GM19238 (cell line): ENCODE results near the gene NDUFAF5.
"Not testable (repeated sequence)": the region's sequence is repeated elsewhere in the genome, so short reads cannot be mapped to it uniquely, and the experiment has no call there.

Source experiments
- DNase-seq: peaks from one replicate; pipeline ENCODE4 v3.0.0; 2011; ENCODE audit warnings: low spot score; ENCODE audit not compliant: insufficient read length

NDUFAF5 gene, protein sequence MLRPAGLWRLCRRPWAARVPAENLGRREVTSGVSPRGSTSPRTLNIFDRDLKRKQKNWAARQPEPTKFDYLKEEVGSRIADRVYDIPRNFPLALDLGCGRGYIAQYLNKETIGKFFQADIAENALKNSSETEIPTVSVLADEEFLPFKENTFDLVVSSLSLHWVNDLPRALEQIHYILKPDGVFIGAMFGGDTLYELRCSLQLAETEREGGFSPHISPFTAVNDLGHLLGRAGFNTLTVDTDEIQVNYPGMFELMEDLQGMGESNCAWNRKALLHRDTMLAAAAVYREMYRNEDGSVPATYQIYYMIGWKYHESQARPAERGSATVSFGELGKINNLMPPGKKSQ

DNA sequence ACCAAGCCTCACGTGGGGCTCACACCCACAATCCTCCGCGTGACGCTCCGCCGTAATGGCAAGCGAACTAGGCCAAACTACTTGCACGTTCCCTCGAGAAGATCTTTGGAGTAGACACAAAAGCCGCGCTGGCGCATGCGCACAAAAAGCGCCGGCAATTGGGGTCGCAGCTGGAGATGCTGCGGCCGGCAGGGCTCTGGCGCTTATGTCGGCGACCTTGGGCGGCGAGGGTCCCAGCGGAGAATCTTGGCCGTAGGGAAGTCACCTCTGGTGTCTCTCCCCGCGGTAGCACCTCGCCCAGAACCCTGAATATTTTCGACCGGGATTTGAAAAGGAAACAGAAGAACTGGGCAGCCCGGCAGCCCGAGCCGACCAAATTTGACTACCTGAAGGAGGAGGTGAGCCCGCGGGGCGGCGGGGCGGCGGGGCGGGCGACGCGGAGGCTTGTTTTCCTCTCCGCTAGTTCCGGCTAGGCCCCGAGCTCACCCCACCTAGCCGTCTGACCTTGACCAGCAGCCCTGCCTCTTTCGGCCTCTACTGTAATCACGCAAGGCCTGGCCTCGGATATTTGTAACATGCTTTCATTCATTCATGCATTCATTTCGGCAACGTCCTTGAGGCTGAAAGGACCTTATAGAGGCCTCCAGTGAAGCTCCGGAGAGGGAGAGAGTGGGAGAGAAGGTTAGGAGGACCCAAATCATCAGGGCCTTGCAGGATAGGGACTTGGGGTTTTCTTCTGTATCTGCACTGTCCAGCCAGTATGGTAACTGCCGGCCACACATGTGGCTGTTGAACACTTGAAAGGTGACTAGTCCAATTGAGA is at the start of gene NDUFAF5, which contains the start of gene ESF1:
NDUFAF5 (plus strand) TSS at position 136 of the 823 bp plus-strand sequence; CDS start at position 177, 41 bp downstream.
ESF1 (minus strand) TSS at position 27 of the 823 bp plus-strand sequence. CDS start 1,779 bp downstream, outside the sequence.
- DNase-seq = peak; percentile 75

DNA sequence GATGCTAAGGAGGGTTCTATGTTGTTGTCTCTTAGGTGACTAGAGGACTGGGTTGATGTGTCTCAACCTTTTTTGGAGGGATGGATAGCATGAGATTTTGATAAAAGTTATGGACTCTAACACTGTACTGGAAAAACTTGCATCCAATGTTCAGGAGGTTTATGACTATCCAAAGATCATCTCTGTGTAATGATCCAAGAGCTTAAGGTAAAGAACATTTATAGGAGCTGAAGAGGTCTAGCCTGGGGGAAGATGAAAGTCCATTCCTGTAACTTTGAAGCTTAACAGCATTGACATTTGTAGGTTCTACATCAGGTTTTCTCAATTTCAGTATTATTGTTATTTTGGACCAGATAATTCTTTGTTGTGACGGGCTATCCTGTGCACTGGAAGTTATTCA is 49.0 kb upstream of the NDUFAF5 start:
- no peak for DNase-seq

DNA sequence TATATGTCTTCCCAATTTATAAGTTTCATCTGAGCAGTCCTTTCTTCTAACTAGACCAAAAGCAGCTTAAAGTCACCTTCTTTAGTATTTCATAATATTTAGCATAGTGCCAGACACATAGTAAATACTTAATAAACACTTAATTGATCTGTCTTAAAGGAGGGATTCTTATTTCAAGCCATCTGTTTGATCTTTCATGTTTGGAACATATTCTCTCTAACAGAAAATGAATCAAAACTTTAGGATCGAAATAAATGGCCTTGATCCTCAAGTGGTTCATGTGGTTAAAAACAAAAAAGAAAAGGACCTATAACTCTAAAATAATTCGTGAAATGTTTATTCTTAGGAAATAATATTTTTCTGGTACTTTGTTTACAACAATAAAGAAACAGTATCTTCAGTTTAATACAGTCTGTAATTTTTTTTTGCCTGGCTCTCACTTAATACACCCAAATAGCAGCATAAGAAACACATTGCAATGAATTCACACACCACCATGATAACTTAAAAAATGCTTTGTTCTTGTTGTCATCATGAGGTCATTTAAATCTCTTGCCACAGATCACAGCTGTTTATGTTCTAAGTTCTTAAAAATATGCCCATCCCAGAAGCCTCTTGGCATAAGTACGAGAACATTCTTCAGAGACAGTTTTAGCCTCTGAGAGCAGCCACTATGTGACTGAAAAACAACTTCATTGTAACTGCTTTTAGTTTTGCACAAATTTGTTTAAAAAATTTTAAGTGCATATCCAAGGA is 48.2 kb upstream of the NDUFAF5 start:
- DNase-seq = no peak

DNA sequence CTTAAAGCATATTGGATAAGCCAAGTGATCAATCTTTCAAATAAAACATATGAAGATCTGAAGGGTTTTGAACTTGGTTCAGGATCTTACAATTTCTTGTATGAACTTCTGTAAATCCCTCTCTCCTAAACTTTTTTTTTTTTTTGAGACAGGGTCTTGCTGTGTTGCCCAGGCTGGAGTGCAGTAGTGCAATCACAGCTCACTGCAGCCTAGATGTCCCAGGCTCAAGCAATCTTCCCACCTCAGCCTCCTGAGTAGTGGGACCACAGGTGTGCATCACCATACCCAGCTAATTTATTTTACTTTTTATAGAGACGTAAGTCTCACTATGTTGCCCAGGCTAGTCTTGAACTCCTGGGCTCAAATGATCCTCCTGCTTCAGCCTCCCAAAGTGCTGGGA is 46.6 kb upstream of the NDUFAF5 start:
- DNase-seq = not testable (repeated sequence)

DNA sequence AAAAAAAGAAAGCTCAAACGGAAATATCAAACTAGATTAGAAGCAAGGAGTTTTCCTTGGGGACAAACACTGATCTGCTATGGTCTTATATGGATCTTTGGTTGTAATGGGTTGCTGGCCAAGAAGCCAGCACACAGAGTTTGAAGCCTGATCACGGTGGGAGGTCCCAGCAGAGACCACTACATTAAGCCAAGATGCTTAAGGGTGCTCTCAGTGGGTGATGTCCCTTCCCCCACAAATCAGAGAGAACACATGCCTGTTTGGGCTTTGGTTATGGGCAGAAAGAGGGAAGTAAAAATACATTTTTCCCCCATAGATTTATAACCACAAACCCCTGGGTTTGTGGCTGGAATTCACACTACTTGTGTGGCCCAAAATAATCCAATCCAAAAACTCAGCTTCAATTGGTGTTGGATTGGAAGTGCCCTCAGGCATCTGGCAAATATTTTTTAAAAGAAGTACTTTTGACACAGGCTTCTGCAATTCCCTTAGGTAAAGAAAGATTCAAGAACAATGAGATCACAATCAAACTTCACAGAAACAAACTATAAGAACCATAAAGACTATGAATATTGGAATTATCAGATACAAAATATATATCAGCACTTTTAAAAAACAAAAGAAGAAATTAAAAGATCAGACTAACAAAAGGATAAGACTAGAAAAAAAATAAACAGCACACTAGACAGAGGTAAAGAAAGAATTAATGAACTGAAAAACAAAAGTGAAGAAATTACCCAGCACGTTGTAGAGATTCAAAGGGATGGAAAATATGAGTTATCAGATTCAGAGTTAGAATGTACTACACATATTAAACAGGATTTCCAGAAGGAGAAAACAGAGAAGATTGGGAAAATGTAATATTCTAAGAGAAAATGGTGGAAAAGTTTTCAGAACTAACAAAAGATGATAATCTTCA is 44.8 kb upstream of the NDUFAF5 start:
- no peak for DNase-seq

DNA sequence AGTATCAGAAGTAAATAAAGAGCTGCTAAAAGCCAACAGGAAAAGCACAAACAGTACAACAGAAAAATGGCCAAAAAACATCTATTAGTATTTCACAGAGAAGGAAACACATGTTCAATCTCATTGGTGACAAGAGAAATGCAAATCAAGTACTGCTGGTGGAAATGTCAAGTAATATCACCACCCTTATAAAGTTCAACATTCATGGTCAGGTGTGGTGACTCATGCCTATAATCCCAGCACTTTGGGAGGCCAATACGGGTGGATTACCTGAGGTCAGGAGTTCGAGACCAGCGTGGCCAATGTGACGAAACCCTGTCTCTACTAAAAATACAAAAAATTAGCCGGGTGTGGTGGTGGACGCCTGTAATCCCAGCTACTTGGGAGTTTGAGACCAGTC is 42.9 kb upstream of the NDUFAF5 start:
- DNase-seq = no peak

DNA sequence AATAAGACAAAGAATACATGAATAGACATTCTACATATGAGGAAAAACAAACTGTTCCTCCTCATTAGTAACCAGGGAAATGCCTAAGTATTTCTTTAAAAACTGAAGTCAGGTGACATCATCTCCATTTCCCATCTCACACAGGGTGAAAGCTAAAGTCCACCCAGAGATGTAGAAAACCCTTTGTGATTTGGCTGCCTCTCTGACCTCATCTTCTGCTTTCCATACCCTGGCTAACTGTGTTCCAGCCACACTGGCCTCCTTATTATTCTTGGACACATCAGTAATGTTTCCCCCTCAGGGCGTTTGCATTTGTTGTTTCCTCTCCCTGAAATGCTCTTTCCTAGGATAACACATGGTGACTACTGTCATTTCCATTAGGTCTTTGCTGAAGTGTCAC is 40.5 kb upstream of the NDUFAF5 start:
- DNase-seq = no peak

DNA sequence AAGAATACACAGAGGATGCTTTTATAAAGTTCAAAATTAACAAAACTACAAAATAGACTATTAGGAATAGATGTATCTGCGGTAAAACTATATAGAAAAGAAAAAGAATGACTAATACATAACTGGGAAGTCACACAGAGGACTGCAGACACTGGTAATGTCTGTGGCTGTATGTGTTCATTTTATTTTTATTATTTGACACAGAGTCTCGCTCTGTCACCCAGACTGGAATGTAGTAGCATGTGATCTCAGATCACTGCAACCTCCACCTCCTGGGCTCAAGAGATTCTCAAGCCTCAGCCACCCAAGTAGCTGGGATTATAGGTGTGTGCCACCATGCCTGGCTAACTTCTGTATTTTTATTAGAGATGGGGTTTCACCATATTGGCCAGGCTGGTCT is 39.0 kb upstream of the NDUFAF5 start:
- DNase-seq = no peak

DNA sequence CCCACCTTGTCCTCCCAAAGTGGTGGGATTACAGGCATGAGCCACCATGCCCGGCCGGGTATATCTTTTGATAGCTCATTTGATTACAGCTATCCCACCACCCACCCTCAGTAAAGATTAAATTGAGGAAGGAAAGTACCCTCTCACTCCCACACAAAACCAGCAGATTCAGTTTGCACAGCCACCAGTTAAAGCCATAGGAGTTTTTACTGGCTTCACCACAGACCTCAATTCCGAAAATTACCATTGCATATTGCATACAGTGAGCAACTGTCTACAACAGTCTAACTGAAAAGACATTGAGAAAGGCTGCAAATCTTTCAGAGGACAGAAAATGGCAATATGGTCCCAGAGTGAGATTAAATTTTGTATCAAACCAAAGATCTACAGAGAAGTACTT is 35.0 kb upstream of the NDUFAF5 start:
- no peak for DNase-seq

DNA sequence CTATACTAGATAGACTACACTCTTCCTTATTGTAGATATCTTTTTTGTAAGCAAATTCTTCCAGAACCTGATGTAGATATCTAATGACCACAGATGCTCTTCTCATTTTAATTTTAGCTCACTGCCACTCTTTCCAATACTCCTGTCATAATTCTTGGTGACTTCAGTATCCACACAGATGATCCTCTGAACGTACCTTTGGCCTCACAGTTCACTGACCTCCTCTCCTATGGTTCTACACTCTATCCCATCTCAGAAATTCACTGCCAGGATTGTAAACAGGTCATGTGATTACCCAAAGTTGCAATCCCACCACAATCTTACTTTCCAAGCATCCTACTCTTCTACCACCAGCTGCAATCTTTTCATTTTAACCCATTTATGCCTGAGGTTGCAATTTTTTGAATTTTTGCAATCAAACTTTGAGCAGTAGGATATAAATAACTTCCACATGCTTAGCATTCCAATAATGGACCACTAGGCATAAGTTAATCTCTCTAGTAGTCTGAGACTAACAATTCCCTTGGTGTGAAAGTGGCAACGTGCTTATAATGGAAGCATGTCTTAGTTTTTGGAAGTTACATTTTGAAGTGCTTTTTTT is 31.3 kb upstream of the NDUFAF5 start:
- DNase-seq = no peak

DNA sequence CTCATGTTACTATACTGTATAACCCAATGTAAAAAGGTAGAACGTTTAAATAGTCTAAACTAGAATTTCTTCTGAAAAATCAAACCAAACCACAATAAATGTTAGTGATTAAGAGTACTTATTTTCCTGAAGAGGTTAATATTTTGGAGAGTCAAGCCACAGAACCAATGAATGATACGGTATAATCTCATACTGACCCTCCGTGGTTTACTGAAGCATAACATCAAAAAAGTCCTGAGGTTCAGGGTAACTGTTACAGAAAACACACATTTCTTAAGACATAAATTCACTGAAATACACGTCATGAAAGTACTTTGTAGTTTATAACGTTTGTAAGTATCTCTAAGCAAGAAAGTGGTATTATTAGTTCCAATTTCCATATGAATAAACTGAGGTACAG is 29.0 kb upstream of the NDUFAF5 start:
- DNase-seq = no peak

DNA sequence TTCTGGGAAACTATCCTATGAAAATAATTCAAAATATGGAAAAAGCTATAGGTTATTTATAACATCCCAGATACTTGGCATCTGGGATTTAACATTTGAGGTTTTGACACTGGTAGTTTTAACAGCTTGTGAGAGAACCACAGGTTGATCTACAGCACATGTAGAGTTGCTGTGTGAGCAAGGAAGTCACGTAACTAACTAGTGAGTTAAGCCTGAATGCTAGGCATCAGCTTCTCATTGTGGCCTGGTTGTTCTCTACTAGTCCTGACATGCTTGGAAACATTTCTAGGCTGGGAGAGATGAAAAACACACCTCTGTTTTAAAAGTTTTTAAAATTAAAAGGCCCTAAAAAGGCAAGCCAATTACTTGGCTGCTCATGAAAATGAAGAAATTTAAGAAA is 28.3 kb upstream of the NDUFAF5 start:
- DNase-seq = no peak

DNA sequence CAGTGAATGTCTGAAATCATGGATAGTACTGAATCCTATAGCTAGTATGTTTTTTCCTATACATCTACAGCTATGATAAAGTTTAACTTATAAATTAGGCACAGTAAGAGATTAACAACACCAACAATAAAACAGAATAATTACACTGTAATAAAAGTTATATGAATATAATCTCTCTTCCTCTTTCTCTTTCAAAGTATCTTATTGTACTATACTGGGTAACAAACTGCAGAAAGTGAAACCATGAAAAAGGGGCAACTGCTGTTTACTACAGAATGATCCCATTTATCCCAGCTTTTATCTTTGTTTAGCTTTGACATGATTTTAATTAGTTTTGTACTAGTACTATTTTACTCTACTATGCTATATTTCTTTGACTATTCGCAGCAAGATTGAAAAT is 25.9 kb upstream of the NDUFAF5 start:
- DNase-seq = no peak

DNA sequence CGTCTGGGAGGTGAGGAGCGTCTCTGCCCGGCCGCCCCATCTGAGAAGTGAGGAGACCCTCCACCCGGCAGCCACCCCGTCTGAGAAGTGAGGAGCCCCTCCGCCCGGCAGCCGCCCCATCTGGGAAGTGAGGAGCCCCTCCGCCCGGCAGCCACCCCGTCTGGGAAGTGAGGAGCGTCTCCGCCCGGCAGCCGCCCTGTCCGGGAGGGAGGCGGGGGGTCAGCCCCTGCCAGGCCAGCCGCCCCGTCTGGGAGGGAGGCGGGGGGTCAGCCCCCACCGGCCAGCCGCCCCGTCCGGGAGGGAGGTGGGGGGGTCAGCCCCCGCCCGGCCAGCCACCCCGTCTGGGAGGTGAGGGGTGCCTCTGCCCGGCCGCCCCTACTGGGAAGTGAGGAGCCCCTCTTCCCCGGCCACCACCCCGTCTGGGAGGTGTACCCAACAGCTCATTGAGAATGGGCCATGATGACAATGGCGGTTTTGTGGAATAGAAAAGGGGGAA is 24.3 kb upstream of the NDUFAF5 start:
- not testable (repeated sequence) for DNase-seq

DNA sequence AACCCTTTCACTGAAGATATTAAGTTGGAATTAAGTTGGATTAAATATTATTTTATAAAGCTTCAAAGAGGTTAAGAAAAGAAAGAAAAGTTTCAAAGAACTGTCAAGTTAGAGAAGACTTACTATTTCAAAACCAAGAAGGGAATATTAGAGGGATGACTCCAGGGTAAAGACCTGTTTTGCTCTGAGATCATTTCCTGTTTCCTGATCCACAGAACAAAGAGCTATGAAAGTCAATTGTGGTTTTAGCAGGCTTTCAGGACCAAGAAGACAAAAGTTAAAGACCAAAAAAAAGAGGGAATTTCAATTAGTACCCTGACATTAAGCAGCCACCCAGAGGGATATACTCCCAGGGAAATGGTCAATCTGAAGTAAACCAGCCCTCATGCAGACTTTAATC is 19.5 kb upstream of the NDUFAF5 start:
- no peak for DNase-seq

DNA sequence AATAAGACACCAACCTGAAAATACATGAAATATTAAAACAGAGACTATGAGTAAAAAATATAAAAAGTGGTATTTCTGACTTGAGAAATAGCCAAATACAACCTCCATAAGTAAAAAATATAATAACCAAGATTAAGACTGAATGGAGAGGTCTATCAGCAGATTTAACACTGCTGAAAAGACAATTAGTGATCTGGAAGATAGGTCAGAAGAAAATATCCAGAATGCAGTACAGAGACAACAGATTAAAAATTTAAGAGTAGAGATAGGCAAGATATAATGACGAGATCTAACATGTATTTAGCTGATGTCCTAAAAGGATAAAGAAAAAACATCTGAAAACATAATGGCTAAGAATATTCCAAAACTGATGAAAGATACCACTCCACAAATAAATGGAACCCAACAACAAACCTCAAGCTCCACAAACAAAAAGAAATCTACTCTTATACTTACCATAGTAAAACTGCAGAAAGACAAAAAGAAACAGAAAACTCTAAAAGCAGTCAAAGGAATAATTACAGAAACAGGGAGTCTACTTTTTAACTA is 18.9 kb upstream of the NDUFAF5 start:
- no peak for DNase-seq

DNA sequence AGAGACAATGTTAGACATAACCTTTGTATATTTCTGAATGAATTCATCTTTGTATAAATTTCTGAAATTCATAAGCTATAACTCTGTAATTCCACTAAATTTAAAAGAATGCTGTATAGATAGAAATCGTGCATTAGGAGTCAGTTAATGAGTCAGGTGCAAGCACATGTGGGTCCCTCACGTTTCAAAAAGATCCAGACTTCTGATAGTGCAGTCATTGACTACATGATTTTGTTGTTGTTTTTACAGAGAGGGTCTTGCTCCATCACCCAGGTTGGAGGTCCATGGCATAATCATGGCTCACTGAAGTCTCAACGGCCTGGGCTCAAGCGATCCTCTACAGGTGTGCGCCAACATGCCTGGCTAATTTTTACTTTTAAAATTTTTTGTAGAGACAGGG is 14.7 kb upstream of the NDUFAF5 start:
- DNase-seq = no peak

DNA sequence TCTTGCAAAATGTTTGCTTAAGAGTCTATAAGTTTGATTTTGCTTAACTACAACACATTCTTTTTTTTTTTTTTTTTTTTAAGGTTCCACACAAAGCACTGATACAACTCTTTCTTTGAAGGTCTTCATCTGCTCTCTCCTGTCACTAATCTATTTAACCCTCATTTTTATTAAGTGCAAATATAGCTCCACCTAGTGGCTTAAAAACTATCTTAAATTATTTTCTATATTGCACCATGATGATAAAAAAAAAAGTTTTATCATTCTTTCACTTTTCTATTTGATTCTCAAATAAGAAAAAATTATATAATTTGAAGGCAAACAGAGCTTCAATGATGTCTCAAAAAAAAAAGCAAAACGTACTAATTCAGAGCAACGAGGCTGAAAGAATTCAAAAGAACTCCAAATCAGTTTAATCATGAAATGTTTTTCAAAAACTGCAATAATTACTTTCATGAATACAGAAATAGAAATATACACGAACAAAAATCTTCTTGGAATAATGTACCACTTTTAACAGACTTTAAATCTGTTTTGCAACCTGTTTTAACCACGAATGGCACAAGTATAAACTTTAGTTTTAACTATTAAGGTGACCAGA is 12.9 kb upstream of the NDUFAF5 start:
- no peak for DNase-seq

DNA sequence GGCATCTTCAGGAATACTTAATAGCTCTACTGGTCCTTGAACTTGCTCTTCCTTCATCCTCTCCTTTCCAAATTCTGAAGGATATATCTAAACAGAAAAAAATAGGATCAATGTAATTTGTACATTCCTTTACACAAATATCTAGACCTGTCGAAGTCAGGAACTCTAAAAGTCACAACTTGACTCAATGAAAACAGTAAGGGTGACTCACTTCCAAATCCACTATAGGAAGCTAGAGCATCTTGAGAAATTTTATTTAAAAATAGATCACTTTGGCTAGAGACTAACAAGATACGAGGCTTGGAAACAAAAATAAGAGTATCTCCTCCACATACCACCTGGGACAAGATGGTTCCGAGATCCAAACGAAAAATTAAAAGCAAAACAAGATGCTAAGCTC is 12.3 kb upstream of the NDUFAF5 start:
- no peak for DNase-seq

DNA sequence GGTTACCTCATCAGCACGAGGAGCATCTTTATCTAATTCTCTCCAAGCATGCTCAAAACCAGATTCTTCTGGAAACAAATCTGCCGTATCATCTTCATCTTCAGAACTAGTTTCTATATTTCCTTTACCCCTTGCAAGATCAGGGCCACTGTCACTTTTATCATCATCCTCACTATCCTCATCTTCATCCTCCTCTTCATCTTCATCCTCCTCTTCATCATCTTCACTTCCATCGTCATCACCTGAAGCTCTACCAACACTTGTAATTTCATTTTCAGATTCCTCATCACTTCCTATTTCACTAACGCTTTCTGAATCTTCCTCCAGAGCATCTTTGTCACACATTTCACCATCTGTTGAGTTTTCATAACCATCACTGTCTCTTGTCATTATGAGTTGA is 9.0 kb upstream of the NDUFAF5 start:
- no peak for DNase-seq
